ENCODE data around the gene TNFRSF14.

The TNFRSF14 gene

DNA sequence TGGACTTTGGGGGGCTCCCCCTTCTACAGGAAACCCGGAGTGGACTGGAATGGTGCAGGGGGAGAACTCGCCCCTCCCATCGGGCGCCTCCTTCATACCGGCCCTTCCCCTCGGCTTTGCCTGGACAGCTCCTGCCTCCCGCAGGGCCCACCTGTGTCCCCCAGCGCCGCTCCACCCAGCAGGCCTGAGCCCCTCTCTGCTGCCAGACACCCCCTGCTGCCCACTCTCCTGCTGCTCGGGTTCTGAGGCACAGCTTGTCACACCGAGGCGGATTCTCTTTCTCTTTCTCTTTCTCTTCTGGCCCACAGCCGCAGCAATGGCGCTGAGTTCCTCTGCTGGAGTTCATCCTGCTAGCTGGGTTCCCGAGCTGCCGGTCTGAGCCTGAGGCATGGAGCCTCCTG is at the start of gene TNFRSF14:
Gene TNFRSF14, plus strand, starts transcription at position 95 of the 401 bp plus-strand sequence. Its CDS starts 294 bp downstream, at position 389.
- no peak for DNase-seq

GRCh38 chr1:2506901-2507565 is 49.1 kb upstream of the TNFRSF14 start:
- no peak for DNase-seq

- no peak for DNase-seq
Observed at GRCh38 chr1:2507744-2508155, 48.4 kb upstream of the TNFRSF14 start.

- DNase-seq: no peak
Observed at GRCh38 chr1:2508180-2508579, 48.0 kb upstream of the TNFRSF14 start.

- DNase-seq: no peak
Observed at GRCh38 chr1:2508751-2509150, 47.4 kb upstream of the TNFRSF14 start.

GRCh38 chr1:2509589-2509988 is 46.6 kb upstream of the TNFRSF14 start:
- DNase-seq: no peak

- DNase-seq: no peak
Observed at GRCh38 chr1:2510366-2511155, 45.6 kb upstream of the TNFRSF14 start.

- no peak for DNase-seq
Observed at GRCh38 chr1:2512862-2513421, 43.2 kb upstream of the TNFRSF14 start.

DNA sequence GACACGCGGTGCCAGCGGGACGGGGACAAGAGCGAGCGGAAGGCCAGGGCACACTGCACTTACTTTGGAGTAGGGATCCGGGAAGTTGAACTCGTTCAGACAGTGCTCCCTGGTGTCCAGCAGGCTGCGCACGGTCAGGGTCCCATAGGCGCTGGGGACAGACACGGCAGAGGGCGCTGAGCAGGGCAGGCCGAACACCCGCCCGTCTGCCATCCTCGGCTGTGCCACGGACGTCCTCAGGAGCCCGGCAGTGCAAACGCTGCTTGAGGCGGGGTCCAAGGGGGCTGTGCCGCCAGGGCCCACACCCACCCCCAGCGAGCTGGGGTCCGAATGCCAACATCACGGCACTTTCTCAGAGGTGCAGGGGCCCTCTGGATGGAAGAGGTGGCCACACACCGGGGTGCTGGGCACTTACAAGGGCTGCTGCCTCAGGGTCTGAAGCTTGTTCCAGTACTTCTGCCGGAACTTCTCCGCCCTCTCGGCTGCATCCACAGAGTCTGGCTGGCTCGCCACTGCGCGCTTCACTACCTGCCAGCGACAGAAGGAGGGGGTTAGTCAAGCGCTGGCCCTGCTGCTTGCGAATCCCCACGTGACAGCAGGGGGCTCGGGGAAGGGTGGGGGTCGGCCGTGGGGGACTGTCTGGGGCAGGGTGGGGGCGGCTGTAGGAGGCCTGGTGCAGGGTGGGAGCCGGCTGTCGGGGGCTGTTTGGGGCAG is 42.1 kb upstream of the TNFRSF14 start:
- no peak for DNase-seq

- no peak for DNase-seq
Observed at GRCh38 chr1:2514863-2515762, 41.1 kb upstream of the TNFRSF14 start.

GRCh38 chr1:2515763-2516080 is 40.4 kb upstream of the TNFRSF14 start:
- DNase-seq: no peak

GRCh38 chr1:2516124-2516523 is 40.0 kb upstream of the TNFRSF14 start:
- DNase-seq: no peak

DNA sequence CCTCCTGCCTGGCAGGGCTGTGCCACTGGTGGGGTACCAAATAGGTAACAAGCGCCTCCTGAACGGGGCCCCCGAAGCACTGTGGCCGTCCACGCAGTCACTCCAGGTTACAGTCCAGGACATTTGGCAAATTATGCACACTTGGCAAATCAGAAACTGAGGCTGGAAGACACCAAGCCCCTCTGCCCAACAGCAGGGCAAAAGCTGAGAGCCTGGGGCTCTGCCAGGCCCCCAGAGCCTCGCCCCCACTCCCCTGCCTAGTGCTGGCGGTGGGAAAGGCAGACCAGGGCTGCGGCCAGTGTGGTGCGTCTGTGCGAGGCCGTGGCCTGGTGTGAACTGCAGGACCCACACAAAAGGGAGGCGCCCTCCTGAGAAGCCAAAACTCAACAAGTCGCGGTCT is 39.2 kb upstream of the TNFRSF14 start:
- no peak for DNase-seq

- DNase-seq: no peak
Observed at GRCh38 chr1:2517966-2518365, 38.2 kb upstream of the TNFRSF14 start.

DNA sequence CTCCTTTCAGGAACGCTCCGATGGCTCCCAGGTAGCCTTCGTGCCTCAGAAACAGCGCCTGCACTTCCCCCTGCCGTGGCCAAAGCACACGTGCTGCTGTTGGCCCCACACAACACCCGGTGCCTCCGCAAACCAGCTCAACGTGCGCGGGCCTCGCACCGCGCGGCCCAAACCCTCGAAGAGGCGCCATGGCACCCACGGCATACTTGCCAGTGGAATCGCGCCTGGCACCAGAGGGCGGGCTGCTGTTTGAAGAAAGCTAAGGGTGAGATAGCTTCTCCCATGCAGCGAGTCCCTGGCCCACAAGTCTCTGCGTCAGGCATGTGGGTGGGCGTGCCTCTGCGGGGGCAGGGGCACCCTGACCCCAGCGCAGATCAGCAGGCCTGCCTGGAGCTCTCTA is 37.6 kb upstream of the TNFRSF14 start:
- no peak for DNase-seq

DNA sequence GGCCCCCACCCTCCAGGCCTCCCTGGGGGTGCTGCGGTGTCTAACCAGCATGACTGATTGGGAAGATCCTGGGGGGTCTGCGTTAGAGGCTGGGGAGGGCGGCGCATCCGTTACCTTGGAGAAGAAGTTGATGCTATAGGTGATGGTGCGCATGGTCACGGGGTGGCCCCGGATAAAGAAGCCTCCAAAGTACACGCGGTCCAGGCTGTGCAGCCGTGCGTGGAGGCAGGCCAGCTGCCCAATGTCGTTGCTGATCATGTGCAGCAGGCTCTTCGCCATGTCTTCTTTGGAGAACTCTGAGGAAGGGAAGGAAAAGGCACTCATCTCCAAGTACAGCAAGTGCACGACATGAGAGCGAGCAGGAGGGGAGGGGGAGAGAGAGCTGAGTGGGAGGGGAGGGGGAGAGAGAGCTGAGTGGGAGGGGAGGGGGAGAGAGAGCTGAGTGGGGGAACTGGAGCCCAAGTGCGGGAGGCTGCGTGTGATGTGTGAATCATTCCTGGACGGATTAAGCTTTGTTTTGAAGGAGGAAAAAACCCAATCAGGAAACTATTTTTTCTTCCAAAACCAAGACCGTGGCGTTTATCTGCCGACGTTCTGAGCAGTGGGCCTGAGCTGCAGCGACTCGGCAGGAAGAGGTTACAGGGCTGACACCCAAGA is 37.0 kb upstream of the TNFRSF14 start:
- no peak for DNase-seq

- DNase-seq: no peak
Observed at GRCh38 chr1:2519729-2520128, 36.4 kb upstream of the TNFRSF14 start.

DNA sequence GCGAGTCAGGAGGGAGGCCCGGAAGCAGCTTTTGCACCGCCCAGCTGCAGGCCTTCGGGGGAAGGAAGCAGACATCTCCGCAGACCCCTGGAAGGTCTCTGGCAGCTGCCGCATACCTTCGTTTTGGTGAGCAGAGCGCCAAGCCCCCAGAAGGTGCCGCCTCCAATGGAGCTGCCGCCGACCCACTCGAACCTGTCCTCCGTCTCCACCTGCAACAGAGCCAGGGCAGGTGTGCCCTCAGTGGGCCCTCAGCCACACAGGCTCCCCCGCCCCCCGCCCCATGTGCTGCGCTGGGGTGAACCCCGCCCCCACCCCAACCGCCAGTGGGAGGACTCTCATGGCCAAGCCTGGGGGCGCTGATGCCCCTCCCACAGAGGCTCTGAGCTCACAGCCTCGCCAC is 36.0 kb upstream of the TNFRSF14 start:
- DNase-seq: no peak

DNA sequence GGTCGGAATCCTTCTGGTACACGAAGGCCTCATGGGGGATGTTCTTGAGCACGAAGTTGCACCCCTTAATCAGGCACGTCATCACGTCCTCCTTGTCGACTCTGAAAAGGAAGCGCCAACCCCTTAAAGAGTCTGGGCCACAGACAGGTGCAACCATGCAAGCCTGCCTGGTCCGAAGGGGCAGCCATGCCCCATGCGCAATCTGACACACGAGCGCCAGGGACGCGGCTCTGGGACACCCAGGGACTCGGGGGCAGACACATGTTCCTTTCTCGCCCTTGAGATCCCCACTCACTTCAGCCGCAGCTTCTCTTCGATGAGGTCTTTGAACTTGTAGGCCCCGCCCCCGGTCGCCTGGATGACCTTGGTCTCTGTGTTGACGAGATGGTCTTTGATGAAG is 35.4 kb upstream of the TNFRSF14 start:
- DNase-seq: no peak

- DNase-seq: no peak
Observed at GRCh38 chr1:2522230-2522629, 33.9 kb upstream of the TNFRSF14 start.

DNA sequence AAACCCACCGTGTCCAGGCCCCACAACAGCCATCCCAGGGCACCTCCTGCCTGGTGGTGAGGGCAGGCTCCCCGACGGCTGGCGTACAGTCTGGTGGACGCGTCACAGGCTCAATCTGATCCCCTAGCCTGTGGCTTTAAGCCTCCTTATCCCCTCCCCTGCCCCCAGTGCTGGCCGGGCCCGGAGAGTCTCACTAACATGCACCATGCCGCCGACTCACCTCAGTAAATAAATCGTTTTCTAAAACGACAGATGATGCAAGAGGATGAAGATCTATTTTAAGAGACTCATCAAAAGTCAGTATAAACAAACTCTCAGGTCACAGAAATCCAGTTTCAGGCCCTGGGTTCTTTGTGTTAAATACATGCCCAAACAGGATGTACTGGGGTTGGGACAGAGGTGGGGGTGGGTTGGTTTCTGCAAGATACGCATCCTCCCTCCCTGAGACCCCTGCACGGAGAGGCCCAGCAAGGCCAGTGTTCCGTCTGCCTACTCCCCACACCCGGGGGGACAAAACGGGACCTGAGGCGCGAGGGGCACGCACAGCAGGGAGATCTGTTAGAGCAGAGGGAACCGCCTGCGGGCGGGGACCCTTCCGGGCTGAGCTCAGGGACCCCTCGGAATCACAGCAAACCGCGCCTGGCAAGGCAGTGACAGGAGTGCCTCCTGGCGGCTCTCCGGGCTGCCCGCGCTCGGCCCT is 32.8 kb upstream of the TNFRSF14 start:
- DNase-seq: no peak

Measured in GF-D8 (cell line).